Heart left ventricle (tissue), 13 donors: ENCODE measurements around the gene LRRC36.

Source experiments
- POLR2A ChIP-seq, 2 donors: fragments of 450-650 bp; IDR thresholded peaks; one replicate each; pipeline ENCODE4 v1.6.1; 2017; ENCODE audit warnings: antibody characterized with exemption in 2 of 2, mild to moderate bottlenecking in 2 of 2, moderate library complexity in 2 of 2
- TF ChIP-seq, protein P1 (sequence below), 12 donors: fragments of 200-600 bp; sonication (generic) in 4 of 12; IDR thresholded peaks; one replicate each; pipeline versions ENCODE4 v1.5.0 to v1.8.0; 2018 to 2022; ENCODE audit warnings: antibody characterized with exemption in 12 of 12, mild to moderate bottlenecking in 5 of 12
- donor health status: ischemic (EF 13 %, LVEDD 7.1; RV severe dilation, severe dysfunction).
- donor health status: DM: no; HTN: yes; CAD: no.
- donor health status: DM: no; HTN: no; CAD: no.
- donor health status: ischemic (EF 25% LVEDD 6.9; RV normal size, moderate dysfunction).
- donor health status: ischemic (EF 25% LVEDD 5.7; RV mildly dilated, moderate dysfunction).
- donor health status: ischemic (EF 35%, LVEDD 5.7; RV mildly dilated, moderate dysfunction).
- donor health status: nonischemic (EF 11% LVEDD 7.7; RV severe dilation, severe dysfunction).
- donor health status: DM: yes; HTN: yes; CAD: no.
- donor health status: PGD.
- donor health status: ischemic (EF 29% LVEDD 5.4; RV normal size, mild dysfunction).
- donor health status: nonischemic (EF 23%, LVEDD 6.1; RV moderate dilation, normal function).

DNA sequence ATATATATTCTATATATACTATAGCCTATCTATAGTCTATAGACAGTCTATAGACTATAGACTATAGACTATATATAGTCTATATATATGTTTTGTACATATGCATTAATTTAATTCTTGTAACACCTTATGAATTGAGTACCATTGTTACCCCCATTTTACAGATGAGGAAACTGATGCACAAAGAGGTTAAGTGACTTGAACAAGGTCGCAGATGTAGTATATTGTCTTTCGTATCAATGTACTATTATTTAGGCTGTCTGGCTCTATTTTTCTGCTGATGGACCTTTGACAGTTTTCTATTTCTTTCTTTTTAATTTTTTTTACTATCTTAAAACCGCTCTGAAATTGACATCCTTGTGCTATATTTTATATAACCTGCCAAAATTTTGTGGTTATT, 14.6 kb downstream of the LRRC36 start:
- TF ChIP-seq, protein P1, sequence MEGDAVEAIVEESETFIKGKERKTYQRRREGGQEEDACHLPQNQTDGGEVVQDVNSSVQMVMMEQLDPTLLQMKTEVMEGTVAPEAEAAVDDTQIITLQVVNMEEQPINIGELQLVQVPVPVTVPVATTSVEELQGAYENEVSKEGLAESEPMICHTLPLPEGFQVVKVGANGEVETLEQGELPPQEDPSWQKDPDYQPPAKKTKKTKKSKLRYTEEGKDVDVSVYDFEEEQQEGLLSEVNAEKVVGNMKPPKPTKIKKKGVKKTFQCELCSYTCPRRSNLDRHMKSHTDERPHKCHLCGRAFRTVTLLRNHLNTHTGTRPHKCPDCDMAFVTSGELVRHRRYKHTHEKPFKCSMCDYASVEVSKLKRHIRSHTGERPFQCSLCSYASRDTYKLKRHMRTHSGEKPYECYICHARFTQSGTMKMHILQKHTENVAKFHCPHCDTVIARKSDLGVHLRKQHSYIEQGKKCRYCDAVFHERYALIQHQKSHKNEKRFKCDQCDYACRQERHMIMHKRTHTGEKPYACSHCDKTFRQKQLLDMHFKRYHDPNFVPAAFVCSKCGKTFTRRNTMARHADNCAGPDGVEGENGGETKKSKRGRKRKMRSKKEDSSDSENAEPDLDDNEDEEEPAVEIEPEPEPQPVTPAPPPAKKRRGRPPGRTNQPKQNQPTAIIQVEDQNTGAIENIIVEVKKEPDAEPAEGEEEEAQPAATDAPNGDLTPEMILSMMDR (IDR thresholded peaks at IDR 0.05): no peak
- TF ChIP-seq POLR2A (IDR thresholded peaks at IDR 0.05): no peak
